GM19351 (cell line): Measurements from ENCODE around the gene NUDC.
"Not testable (repeated sequence)": the region's sequence is repeated elsewhere in the genome, so short reads cannot be mapped to it uniquely, and the experiment has no call there.

Source experiments
- ATAC-seq: cut with Tn5 transposase; IDR thresholded peaks from one replicate; pipeline ENCODE4 v1.9.1; 2021; ENCODE audit warnings: mild to moderate bottlenecking, moderate library complexity; ENCODE audit not compliant: unreplicated experiment

The NUDC gene

GRCh38 chr1:26921540-26922430 lies at the start of gene NUDC:
NUDC (plus strand) TSS chr1:26921743; CDS start chr1:26921849, 106 bp downstream.
- ATAC-seq, result peak; percentile 96

- not testable (repeated sequence) for ATAC-seq
Measured at GRCh38 chr1:26873097-26873496, 48.4 kb upstream of the NUDC start.

GRCh38 chr1:26874896-26875295 lies 46.6 kb upstream of the NUDC start:
- no peak for ATAC-seq

GRCh38 chr1:26877326-26877725 lies 44.2 kb upstream of the NUDC start:
- ATAC-seq, result no peak

GRCh38 chr1:26879793-26880192 lies 41.8 kb upstream of the NUDC start:
- ATAC-seq, result no peak

- not testable (repeated sequence) for ATAC-seq
Measured at GRCh38 chr1:26881611-26882010, 39.9 kb upstream of the NUDC start.

GRCh38 chr1:26882696-26883463 lies 38.7 kb upstream of the NUDC start:
- no peak for ATAC-seq

GRCh38 chr1:26887125-26887524 lies 34.4 kb upstream of the NUDC start:
- ATAC-seq, result no peak

- no peak for ATAC-seq
Measured at GRCh38 chr1:26888231-26888630, 33.3 kb upstream of the NUDC start.

- peak; percentile 91 for ATAC-seq
Measured at GRCh38 chr1:26889551-26890466, 31.7 kb upstream of the NUDC start, which contains the start of gene GPN2. GPN2 (minus strand) TSS chr1:26890283; CDS start chr1:26890096, 187 bp downstream.

- ATAC-seq, result peak; percentile 17
Measured at GRCh38 chr1:26890467-26890796, 31.1 kb upstream of the NUDC start.

GRCh38 chr1:26894263-26894662 lies 27.3 kb upstream of the NUDC start:
- ATAC-seq, result no peak

- no peak for ATAC-seq
Measured at GRCh38 chr1:26897351-26897750, 24.2 kb upstream of the NUDC start.

- no peak for ATAC-seq
Measured at GRCh38 chr1:26900001-26900814, 21.3 kb upstream of the NUDC start, which contains the start of gene GPATCH3. GPATCH3 (minus strand) TSS chr1:26900467; CDS start chr1:26900442, 25 bp downstream.

- no peak for ATAC-seq
Measured at GRCh38 chr1:26900815-26901511, 20.6 kb upstream of the NUDC start.

- ATAC-seq, result no peak
Measured at GRCh38 chr1:26907071-26907917, 14.2 kb upstream of the NUDC start.

- ATAC-seq, result no peak
Measured at GRCh38 chr1:26909951-26910342, 11.6 kb upstream of the NUDC start.
